H9 (cell line): ENCODE measurements around the gene ATP1A4. TPM values are rescaled to one million over a fixed set of nuclear protein-coding genes. Genes with fewer than 3 reads are reported as not detected.
A peak's percentile ranks its signal among the peaks of the same experiment; 100 is the strongest.

Source experiments
- DNase-seq: peaks from one replicate; pipeline ENCODE4 v3.0.0-alpha.2; 2017
- H2AFZ ChIP-seq: one replicate; pipeline ENCODE4 v1.6.1; 2013; ENCODE audit warnings: mild to moderate bottlenecking, low read length, control low read depth, moderate library complexity
- H2AK5ac ChIP-seq: 2 replicates; pipeline ENCODE4 v1.6.1; 2013; ENCODE audit warnings: low read length, control low read depth, mixed read lengths; ENCODE audit not compliant: insufficient read length
- H2BK120ac ChIP-seq: one replicate; pipeline ENCODE4 v1.6.1; 2013; ENCODE audit warnings: low read depth, mild to moderate bottlenecking, low read length, control low read depth, inconsistent platforms; ENCODE audit not compliant: poor library complexity, severe bottlenecking
- H2BK12ac ChIP-seq: 2 replicates; pipeline ENCODE4 v1.6.1; 2013; ENCODE audit warnings: low read length, control low read depth, mixed read lengths, low read depth; ENCODE audit not compliant: insufficient read length
- H2BK15ac ChIP-seq: 2 replicates; pipeline ENCODE4 v1.6.1; 2013; ENCODE audit warnings: low read depth, low read length, control low read depth
- H2BK20ac ChIP-seq: one replicate; pipeline ENCODE4 v1.6.1; 2013; ENCODE audit warnings: low read depth, mild to moderate bottlenecking, low read length, control low read depth, inconsistent platforms; ENCODE audit not compliant: poor library complexity, severe bottlenecking
- H2BK5ac ChIP-seq: 2 replicates; pipeline ENCODE4 v1.6.1; 2013; ENCODE audit warnings: low read length, control low read depth, mixed read lengths; ENCODE audit not compliant: insufficient read length
- H3K14ac ChIP-seq: 2 replicates; pipeline ENCODE4 v1.6.1; 2013; ENCODE audit warnings: low read length, control low read depth; ENCODE audit not compliant: insufficient read depth
- H3K18ac ChIP-seq: 2 replicates; pipeline ENCODE4 v1.6.1; 2013; ENCODE audit warnings: low read depth, mild to moderate bottlenecking, mixed read lengths, low read length, control low read depth; ENCODE audit not compliant: insufficient read length
- H3K23ac ChIP-seq: 2 replicates; pipeline ENCODE4 v1.6.1; 2013; ENCODE audit warnings: low read length, control low read depth, mixed read lengths, low read depth; ENCODE audit not compliant: insufficient read length
- H3K23me2 ChIP-seq: 2 replicates; pipeline ENCODE4 v1.6.1; 2013; ENCODE audit warnings: low read depth, mild to moderate bottlenecking, mixed read lengths, low read length, control low read depth; ENCODE audit not compliant: insufficient read length, poor library complexity, severe bottlenecking
- H3K27ac ChIP-seq: 2 replicates; pipeline ENCODE4 v1.5.1; 2013; ENCODE audit warnings: low read length, control low read depth, mixed read lengths, low read depth; ENCODE audit not compliant: insufficient read length
- H3K27me3 ChIP-seq: 2 replicates; pipeline ENCODE4 v1.6.1; 2013; ENCODE audit warnings: low read length, control low read depth, inconsistent platforms; ENCODE audit not compliant: insufficient read depth
- H3K4ac ChIP-seq: 2 replicates; pipeline ENCODE4 v1.6.1; 2013; ENCODE audit warnings: low read depth, mild to moderate bottlenecking, control low read depth, inconsistent platforms, low read length, moderate library complexity
- H3K4me1 ChIP-seq: 2 replicates; pipeline ENCODE4 v1.6.1; 2013; ENCODE audit warnings: low read length, control low read depth, inconsistent platforms; ENCODE audit not compliant: insufficient read depth
- H3K4me2 ChIP-seq: 2 replicates; pipeline ENCODE4 v1.6.1; 2013; ENCODE audit warnings: low read length, control low read depth, mixed read lengths; ENCODE audit not compliant: insufficient read length, insufficient read depth
- H3K56ac ChIP-seq: 2 replicates; pipeline ENCODE4 v1.6.1; 2013; ENCODE audit warnings: low read depth, mild to moderate bottlenecking, mixed read lengths, low read length, control low read depth; ENCODE audit not compliant: insufficient read length
- H3K79me1 ChIP-seq: 2 replicates; pipeline ENCODE4 v1.6.1; 2013; ENCODE audit warnings: low read depth, mild to moderate bottlenecking, moderate library complexity, low read length, control low read depth, inconsistent platforms; ENCODE audit not compliant: insufficient read depth, poor library complexity, severe bottlenecking
- H3K79me2 ChIP-seq: 2 replicates; pipeline ENCODE4 v1.6.1; 2013; ENCODE audit warnings: low read length, control low read depth, inconsistent platforms; ENCODE audit not compliant: insufficient read depth
- H3K9ac ChIP-seq: 2 replicates; pipeline ENCODE4 v1.6.1; 2013; ENCODE audit warnings: low read length, control low read depth, mixed read lengths; ENCODE audit not compliant: insufficient read length; ENCODE audit errors: extremely low read depth
- H3K9me3 ChIP-seq: one replicate; pipeline ENCODE4 v1.6.1; 2013; ENCODE audit warnings: low read depth, low read length, inconsistent platforms; ENCODE audit not compliant: control insufficient read depth
- H3T11ph ChIP-seq: one replicate; pipeline ENCODE4 v1.6.1; 2013; ENCODE audit warnings: mild to moderate bottlenecking, low read length, control low read depth, inconsistent platforms
- H4K20me1 ChIP-seq: one replicate; pipeline ENCODE4 v1.6.1; 2013; ENCODE audit not compliant: control insufficient read depth, insufficient read length, insufficient read depth
- H4K5ac ChIP-seq: 2 replicates; pipeline ENCODE4 v1.6.1; 2013; ENCODE audit warnings: low read depth, mild to moderate bottlenecking, mixed read lengths, low read length, control low read depth; ENCODE audit not compliant: insufficient read length
- H4K8ac ChIP-seq: replicated peaks from 2 replicates; pipeline ENCODE4 v1.6.1; 2013; ENCODE audit warnings: low read length, control low read depth, mixed read lengths, low read depth; ENCODE audit not compliant: insufficient read length
- H4K91ac ChIP-seq: 2 replicates; pipeline ENCODE4 v1.6.1; 2013; ENCODE audit warnings: low read depth, mild to moderate bottlenecking, moderate library complexity, mixed read lengths, low read length, control low read depth; ENCODE audit not compliant: insufficient read length
- H3K27ac Mint-ChIP-seq, 3 experiments: 2 replicates in 2 of 3; 3 replicates in 1 of 3; pipeline ENCODE4 v1.8.0; 2020 to 2021; ENCODE audit warnings: mixed read lengths in 3 of 3, mild to moderate bottlenecking in 1 of 3, moderate library complexity in 1 of 3
- H3K27me3 Mint-ChIP-seq: 2 replicates; pipeline ENCODE4 v1.8.0; 2021; ENCODE audit warnings: low read depth, mild to moderate bottlenecking, moderate library complexity, mixed read lengths
- H3K36me3 Mint-ChIP-seq, 3 experiments: 2 replicates in 2 of 3; 3 replicates in 1 of 3; pipeline ENCODE4 v1.8.0; 2020 to 2021; ENCODE audit warnings: low read depth in 3 of 3, mixed read lengths in 3 of 3; ENCODE audit not compliant: insufficient read depth in 1 of 3
- H3K4me1 Mint-ChIP-seq, 2 experiments: 2 replicates each; pipeline ENCODE4 v1.8.0; 2020; ENCODE audit warnings: mixed read lengths in 2 of 2
- H3K4me3 Mint-ChIP-seq, 2 experiments: 2 replicates in 1 of 2; 3 replicates in 1 of 2; pipeline ENCODE4 v1.8.0; 2020 to 2021; ENCODE audit warnings: mild to moderate bottlenecking in 2 of 2, mixed read lengths in 2 of 2, moderate library complexity in 1 of 2
- H3K9me3 Mint-ChIP-seq, 2 experiments: 2 replicates in 1 of 2; 3 replicates in 1 of 2; pipeline ENCODE4 v1.8.0; 2020; ENCODE audit warnings: mild to moderate bottlenecking in 2 of 2, mixed read lengths in 2 of 2, moderate library complexity in 1 of 2
- whole genome bisulfite sequencing: extraction: QIAGEN DNeasy Blood & Tissue Kit; methylation state at CpG from one replicate; pipeline ENCODE4 v1.1.7; 2013; ENCODE audit warnings: missing lambda C conversion rate, low lambda C conversion rate, mixed read lengths; ENCODE audit not compliant: insufficient read length; ENCODE audit errors: extremely low coverage; 5-methylcytosine and 5-hydroxymethylcytosine counted together
- total RNA-seq: library from RNA; stranded (reverse); gene quantifications from 2 replicates; pipeline ENCODE4 v1.2.1, GENCODE V29; 2021
- TF ChIP-seq, protein P1 (sequence below): fragments of 200-600 bp; sonication (generic); conservative IDR thresholded peaks from 3 replicates; pipeline ENCODE4 v1.8.0; 2021; ENCODE audit warnings: antibody characterized with exemption, mild to moderate bottlenecking

The ATP1A4 gene
- total RNA-seq, 1 experiment from 2014 or later: 0.20 TPM

DNA sequence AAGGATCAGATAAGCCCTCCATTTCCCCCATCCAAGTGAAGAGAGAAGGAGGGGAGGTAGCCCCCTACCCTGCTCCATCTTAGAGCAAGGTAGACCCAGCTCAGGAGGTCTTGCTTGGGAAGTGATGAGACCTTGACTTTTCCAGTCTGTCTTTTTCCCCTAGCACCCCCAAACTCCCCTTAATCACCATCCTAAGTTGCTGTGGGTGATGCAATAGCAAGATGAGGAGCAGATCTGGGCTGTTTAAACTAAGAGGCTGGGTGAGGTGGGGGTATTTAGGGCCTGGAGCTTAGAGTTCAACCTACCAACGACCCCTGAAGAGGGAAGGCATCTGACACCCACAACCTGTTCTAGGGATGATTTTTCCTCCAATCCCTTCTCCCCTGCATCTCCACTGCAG, 34.1 kb upstream of the ATP1A4 start:
- no peaks in the 10 kb centered on the region for H3K9me3 Mint-ChIP-seq
- no peaks in the 10 kb centered on the region for H3K79me1 ChIP-seq
- H2BK120ac ChIP-seq: no peak overlapping the region
- no peak overlapping the region for H4K5ac ChIP-seq
- H3K27me3 ChIP-seq: no peaks in the 10 kb centered on the region
- H3K56ac ChIP-seq: no peak overlapping the region
- no peak overlapping the region for H3K9ac ChIP-seq
- H3K27ac ChIP-seq: no peak overlapping the region
- H4K91ac ChIP-seq: no peak overlapping the region
- peak overlapping the region in 1 of 2 experiments; percentile 90; a peak in 3 of 5 replicates for H3K4me3 Mint-ChIP-seq
- no peak overlapping the region for H4K8ac ChIP-seq
- peaks cover 12% of the 10 kb centered on the region; the same call in 1 of the 2 replicates for H3K4me1 ChIP-seq
- H2AFZ ChIP-seq: no peak overlapping the region
- H3K4me1 Mint-ChIP-seq: peaks cover 62 to 68% of the 10 kb centered on the region in 2 experiments
- H3K4me2 ChIP-seq: no peak overlapping the region
- WGBS: no CpG with 5 or more reads among the region's 1 CpG
- H2AK5ac ChIP-seq: no peak overlapping the region
- peaks cover 0 to 26% (median 5%) of the 10 kb centered on the region in 3 experiments; a peak in 5 of 7 replicates for H3K36me3 Mint-ChIP-seq
- H2BK12ac ChIP-seq: no peak overlapping the region
- no peaks in the 10 kb centered on the region for H4K20me1 ChIP-seq
- no peak overlapping the region for H2BK15ac ChIP-seq
- no peaks in the 10 kb centered on the region for H3K9me3 ChIP-seq
- H3K27ac Mint-ChIP-seq: peak overlapping the region in 1 of 3 experiments; percentile 70; a peak in 1 of 7 replicates
- H3K18ac ChIP-seq: no peak overlapping the region
- no peak for DNase-seq
- H3K23ac ChIP-seq: no peak overlapping the region
- no peaks in the 10 kb centered on the region; the same call in none of the 2 replicates for H3K27me3 Mint-ChIP-seq
- TF ChIP-seq, protein P1, sequence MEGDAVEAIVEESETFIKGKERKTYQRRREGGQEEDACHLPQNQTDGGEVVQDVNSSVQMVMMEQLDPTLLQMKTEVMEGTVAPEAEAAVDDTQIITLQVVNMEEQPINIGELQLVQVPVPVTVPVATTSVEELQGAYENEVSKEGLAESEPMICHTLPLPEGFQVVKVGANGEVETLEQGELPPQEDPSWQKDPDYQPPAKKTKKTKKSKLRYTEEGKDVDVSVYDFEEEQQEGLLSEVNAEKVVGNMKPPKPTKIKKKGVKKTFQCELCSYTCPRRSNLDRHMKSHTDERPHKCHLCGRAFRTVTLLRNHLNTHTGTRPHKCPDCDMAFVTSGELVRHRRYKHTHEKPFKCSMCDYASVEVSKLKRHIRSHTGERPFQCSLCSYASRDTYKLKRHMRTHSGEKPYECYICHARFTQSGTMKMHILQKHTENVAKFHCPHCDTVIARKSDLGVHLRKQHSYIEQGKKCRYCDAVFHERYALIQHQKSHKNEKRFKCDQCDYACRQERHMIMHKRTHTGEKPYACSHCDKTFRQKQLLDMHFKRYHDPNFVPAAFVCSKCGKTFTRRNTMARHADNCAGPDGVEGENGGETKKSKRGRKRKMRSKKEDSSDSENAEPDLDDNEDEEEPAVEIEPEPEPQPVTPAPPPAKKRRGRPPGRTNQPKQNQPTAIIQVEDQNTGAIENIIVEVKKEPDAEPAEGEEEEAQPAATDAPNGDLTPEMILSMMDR: no peak
- no peak overlapping the region for H3T11ph ChIP-seq
- H2BK20ac ChIP-seq: no peak overlapping the region
- H3K79me2 ChIP-seq: no peaks in the 10 kb centered on the region
- no peaks in the 10 kb centered on the region for H3K23me2 ChIP-seq
- H3K14ac ChIP-seq: peak overlapping the region; percentile 52; the same call in 1 of the 2 replicates
- H2BK5ac ChIP-seq: no peak overlapping the region
- H3K4ac ChIP-seq: no peak overlapping the region
